Stimulated activated naive CD8-positive, alpha-beta T cell treated with anti-CD3 and anti-CD28 coated beads, Interleukin-15, Interleukin-2, amounts not matched to agents 100 ng/mL and 50 ng/mL, for 24 hours (primary cell): ENCODE data around the gene MYO5A.
"Not testable (repeated sequence)": the region's sequence is repeated elsewhere in the genome, so short reads cannot be mapped to it uniquely, and the experiment has no call there.

Source experiments
- H3K27ac Mint-ChIP-seq: one replicate; pipeline ENCODE4 v1.8.0; 2021; ENCODE audit warnings: mild to moderate bottlenecking, mixed read lengths
- H3K27me3 Mint-ChIP-seq: one replicate; pipeline ENCODE4 v1.8.0; 2021; ENCODE audit warnings: mixed read lengths
- H3K36me3 Mint-ChIP-seq: one replicate; pipeline ENCODE4 v1.8.0; 2021; ENCODE audit warnings: low read depth, mixed read lengths
- H3K4me1 Mint-ChIP-seq: one replicate; pipeline ENCODE4 v1.8.0; 2021; ENCODE audit warnings: low read depth, mixed read lengths
- H3K4me3 Mint-ChIP-seq: one replicate; pipeline ENCODE4 v1.8.0; 2021; ENCODE audit warnings: mild to moderate bottlenecking, mixed read lengths
- H3K9me3 Mint-ChIP-seq: one replicate; pipeline ENCODE4 v1.8.0; 2021; ENCODE audit warnings: mixed read lengths

Gene MYO5A

DNA sequence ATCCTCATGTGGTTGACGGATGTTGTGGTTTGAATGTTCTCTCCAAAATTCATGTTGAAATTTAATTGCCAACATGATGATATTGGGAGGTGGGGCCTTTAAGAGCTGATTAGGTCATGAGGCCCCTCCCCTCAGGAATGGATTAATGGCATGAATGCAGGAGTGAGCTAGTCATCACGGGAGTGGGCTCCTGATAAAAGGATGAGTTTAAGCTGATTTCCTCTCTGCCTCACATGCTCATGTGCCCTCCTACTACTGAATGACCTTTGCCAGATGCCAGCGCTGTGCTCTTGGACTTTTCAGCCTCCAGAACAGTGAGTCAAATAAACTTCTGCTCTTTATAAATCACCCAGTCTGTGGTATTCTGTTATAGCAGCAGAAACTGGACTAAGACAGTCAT is 111.2 kb downstream of the MYO5A start:
- Mint-ChIP-seq H3K4me3 (no peak overlapping the region), H3K27me3 (no peaks in the 10 kb centered on the region), H3K27ac (no peak overlapping the region), H3K36me3 (peaks cover 10% of the 10 kb centered on the region), H3K9me3 (no peaks in the 10 kb centered on the region), H3K4me1 (peaks cover 4% of the 10 kb centered on the region)

DNA sequence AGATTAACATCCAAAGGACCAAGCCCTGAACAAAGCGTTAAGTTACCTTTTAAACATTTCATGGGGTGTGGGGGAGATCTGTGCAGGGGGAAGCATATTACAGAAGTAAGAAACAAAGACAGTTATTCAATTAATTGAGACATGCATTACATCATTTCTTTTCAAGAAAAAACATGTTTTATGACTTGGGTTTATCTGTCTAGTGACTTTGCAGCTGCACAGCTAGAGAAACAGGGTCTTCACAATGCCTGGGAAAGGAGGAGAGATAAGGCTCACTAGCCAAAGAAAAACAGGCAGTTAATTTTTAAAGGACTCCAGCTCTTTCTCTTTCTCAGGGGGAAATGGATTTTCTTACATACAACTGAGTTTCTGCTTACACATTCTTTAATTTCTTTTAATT is 112.1 kb downstream of the MYO5A start:
- H3K27me3 Mint-ChIP-seq, H3K4me3 Mint-ChIP-seq, H3K4me1 Mint-ChIP-seq, H3K36me3 Mint-ChIP-seq, H3K27ac Mint-ChIP-seq, H3K9me3 Mint-ChIP-seq: not testable (repeated sequence)

GRCh38 chr15:52415628-52416027 is 113.1 kb downstream of the MYO5A start:
- Mint-ChIP-seq H3K4me3 (no peak overlapping the region), H3K36me3 (peaks cover 9% of the 10 kb centered on the region), H3K4me1 (peaks cover 4% of the 10 kb centered on the region), H3K27ac (no peak overlapping the region), H3K9me3 (no peaks in the 10 kb centered on the region), H3K27me3 (no peaks in the 10 kb centered on the region)

DNA sequence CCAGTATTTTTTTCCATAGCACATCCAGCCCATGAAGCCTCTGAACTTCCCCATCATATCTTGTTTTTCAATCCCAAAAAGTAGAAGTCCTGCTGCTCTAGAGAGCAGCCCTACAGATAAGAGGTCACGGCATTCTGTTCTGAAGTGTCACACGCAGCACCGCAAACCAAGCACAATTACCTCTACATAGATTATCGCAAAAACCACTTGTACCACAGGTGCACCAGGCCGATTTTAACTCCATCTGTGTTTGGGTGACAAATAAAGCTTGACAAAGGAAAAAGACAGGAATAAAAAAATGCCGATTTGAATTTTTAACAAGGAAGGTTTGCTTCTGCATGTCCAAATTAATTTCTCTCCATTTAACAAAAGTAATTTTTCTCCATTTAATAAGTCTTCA is 113.7 kb downstream of the MYO5A start:
- no peak overlapping the region for H3K4me3 Mint-ChIP-seq
- H3K27me3 Mint-ChIP-seq, result no peaks in the 10 kb centered on the region
- H3K36me3 Mint-ChIP-seq, result peaks cover 9% of the 10 kb centered on the region
- H3K27ac Mint-ChIP-seq, result no peak overlapping the region
- H3K9me3 Mint-ChIP-seq, result no peaks in the 10 kb centered on the region
- H3K4me1 Mint-ChIP-seq, result peaks cover 4% of the 10 kb centered on the region

- Mint-ChIP-seq H3K27me3 (no peaks in the 10 kb centered on the region), H3K36me3 (peaks cover 21% of the 10 kb centered on the region), H3K4me3 (no peak overlapping the region)
These were observed 119.9 kb downstream of the MYO5A start for GRCh38 chr15:52408823-52409222.

GRCh38 chr15:52407374-52407773 is 121.3 kb downstream of the MYO5A start:
- H3K27ac Mint-ChIP-seq, result no peak overlapping the region
- no peaks in the 10 kb centered on the region for H3K27me3 Mint-ChIP-seq
- H3K9me3 Mint-ChIP-seq, result no peaks in the 10 kb centered on the region
- no peak overlapping the region for H3K4me3 Mint-ChIP-seq
- peaks cover 7% of the 10 kb centered on the region for H3K4me1 Mint-ChIP-seq
- peaks cover 31% of the 10 kb centered on the region for H3K36me3 Mint-ChIP-seq

More at GRCh38 chr15:52408823-52409222, 119.9 kb downstream of the MYO5A start:
- Mint-ChIP-seq H3K27ac (no peak overlapping the region), H3K4me1 (no peaks in the 10 kb centered on the region), H3K9me3 (no peaks in the 10 kb centered on the region)

- Mint-ChIP-seq H3K36me3 (peaks cover 36% of the 10 kb centered on the region), H3K27me3 (no peaks in the 10 kb centered on the region), H3K4me3 (no peak overlapping the region), H3K4me1 (peaks cover 7% of the 10 kb centered on the region), H3K9me3 (no peaks in the 10 kb centered on the region), H3K27ac (no peak overlapping the region)
These were observed 122.1 kb downstream of the MYO5A start for GRCh38 chr15:52406601-52407000.

- H3K27me3 Mint-ChIP-seq, result no peaks in the 10 kb centered on the region
- no peak overlapping the region for H3K4me3 Mint-ChIP-seq
- H3K27ac Mint-ChIP-seq, result no peak overlapping the region
- H3K36me3 Mint-ChIP-seq, result peaks cover 38% of the 10 kb centered on the region
- no peaks in the 10 kb centered on the region for H3K9me3 Mint-ChIP-seq
- H3K4me1 Mint-ChIP-seq, result peaks cover 7% of the 10 kb centered on the region
These were observed 122.8 kb downstream of the MYO5A start for GRCh38 chr15:52405856-52406255.

GRCh38 chr15:52397118-52397517 is 131.6 kb downstream of the MYO5A start:
- Mint-ChIP-seq H3K9me3 (no peaks in the 10 kb centered on the region), H3K27me3 (no peaks in the 10 kb centered on the region), H3K4me1 (no peaks in the 10 kb centered on the region), H3K4me3 (no peak overlapping the region), H3K27ac (no peak overlapping the region), H3K36me3 (peaks cover 14% of the 10 kb centered on the region)

GRCh38 chr15:52394118-52394517 is 134.6 kb downstream of the MYO5A start:
- Mint-ChIP-seq H3K9me3 (no peaks in the 10 kb centered on the region), H3K27me3 (no peaks in the 10 kb centered on the region), H3K36me3 (peaks cover 14% of the 10 kb centered on the region), H3K4me3 (no peak overlapping the region), H3K27ac (no peak overlapping the region), H3K4me1 (no peaks in the 10 kb centered on the region)

GRCh38 chr15:52392008-52392687 is 136.5 kb downstream of the MYO5A start:
- no peak overlapping the region for H3K27ac Mint-ChIP-seq
- no peaks in the 10 kb centered on the region for H3K9me3 Mint-ChIP-seq
- H3K27me3 Mint-ChIP-seq, result no peaks in the 10 kb centered on the region

DNA sequence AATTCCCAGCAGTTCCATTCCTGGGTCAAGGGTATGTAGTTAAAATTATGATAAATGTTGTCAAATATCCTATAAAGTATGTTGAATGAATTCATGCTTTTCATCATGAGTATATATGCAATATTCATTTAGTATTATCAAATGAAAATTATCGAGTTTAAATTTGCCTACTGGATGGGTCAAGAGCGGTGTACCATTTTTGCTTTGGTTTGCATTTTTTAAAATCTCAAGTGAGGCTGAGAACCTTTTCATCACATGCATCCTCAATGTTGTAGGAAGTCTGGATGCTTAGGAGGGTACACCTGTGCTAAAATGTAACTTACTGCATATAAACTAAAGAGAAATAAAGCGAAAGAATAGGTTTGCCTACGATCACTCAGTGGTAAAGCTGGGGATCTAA is 137.6 kb downstream of the MYO5A start:
- Mint-ChIP-seq H3K27me3 (no peaks in the 10 kb centered on the region), H3K27ac (no peak overlapping the region), H3K9me3 (no peaks in the 10 kb centered on the region), H3K36me3 (peaks cover 16% of the 10 kb centered on the region), H3K4me3 (no peak overlapping the region), H3K4me1 (no peaks in the 10 kb centered on the region)

More at GRCh38 chr15:52392008-52392687, 136.5 kb downstream of the MYO5A start:
- H3K4me3 Mint-ChIP-seq, result no peak overlapping the region
- H3K4me1 Mint-ChIP-seq, result no peaks in the 10 kb centered on the region
- H3K36me3 Mint-ChIP-seq, result peaks cover 20% of the 10 kb centered on the region

DNA sequence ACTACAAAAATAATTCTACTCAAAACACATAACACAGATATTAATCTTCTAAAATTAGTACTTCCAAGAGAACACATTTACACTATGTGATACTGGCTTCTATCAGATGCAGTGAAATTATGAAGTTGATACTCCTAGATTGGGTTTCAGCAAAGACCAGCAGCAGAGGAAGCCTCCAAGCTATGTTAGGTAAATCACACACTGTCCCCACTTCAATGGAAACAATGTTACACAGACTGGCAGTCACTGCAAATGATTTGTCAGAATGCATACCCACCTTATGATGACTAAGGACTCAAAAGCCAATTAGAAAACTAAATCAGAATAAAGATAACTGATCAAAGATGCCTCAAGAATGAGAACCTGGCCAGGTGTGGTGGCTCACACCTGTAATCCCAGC is 143.0 kb downstream of the MYO5A start:
- Mint-ChIP-seq H3K4me1 (peaks cover 14% of the 10 kb centered on the region), H3K27me3 (no peaks in the 10 kb centered on the region), H3K27ac (no peak overlapping the region), H3K4me3 (no peak overlapping the region), H3K9me3 (no peaks in the 10 kb centered on the region), H3K36me3 (peaks cover 14% of the 10 kb centered on the region)

- Mint-ChIP-seq H3K36me3 (peaks cover 25% of the 10 kb centered on the region), H3K4me1 (peaks cover 27% of the 10 kb centered on the region), H3K27ac (peak overlapping the region; percentile 61), H3K27me3 (no peaks in the 10 kb centered on the region), H3K4me3 (no peak overlapping the region), H3K9me3 (no peaks in the 10 kb centered on the region)
These were observed 145.5 kb downstream of the MYO5A start for GRCh38 chr15:52383100-52383588.

DNA sequence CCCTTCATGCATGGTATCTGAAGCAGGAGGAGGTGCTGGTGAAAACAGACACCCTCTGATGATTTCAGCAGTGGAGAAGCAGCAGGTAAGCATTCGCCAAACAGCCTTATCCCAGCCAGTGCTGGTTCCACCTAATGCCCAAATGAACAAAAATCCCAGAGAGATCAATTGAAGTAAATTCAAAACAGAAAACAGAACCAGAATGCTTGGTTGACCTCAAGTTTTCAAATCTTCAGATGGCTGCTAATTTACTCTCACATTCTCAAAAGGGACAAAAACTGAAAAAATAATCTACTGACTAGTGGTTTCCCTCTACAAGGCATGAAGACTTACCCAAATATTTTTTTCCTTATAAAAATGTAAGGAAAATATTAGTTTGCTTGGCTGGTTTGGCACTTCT is 146.0 kb downstream of the MYO5A start:
- Mint-ChIP-seq H3K4me1 (peaks cover 27% of the 10 kb centered on the region), H3K27me3 (no peaks in the 10 kb centered on the region), H3K9me3 (no peaks in the 10 kb centered on the region), H3K4me3 (no peak overlapping the region), H3K36me3 (peaks cover 26% of the 10 kb centered on the region), H3K27ac (peak overlapping the region; percentile 61)
